Peyer's patch (tissue), 4 donors: ENCODE measurements around the gene PNMA5. TPM values are rescaled to one million over a fixed set of nuclear protein-coding genes. Genes with fewer than 3 reads are reported as not detected.
A peak's percentile ranks its signal among the peaks of the same experiment; 100 is the strongest.

Experiments
- DNase-seq, 3 donors: peaks; one replicate each; pipeline ENCODE4 v3.0.0-alpha.2; 2017 to 2019
- H3K27ac ChIP-seq, 4 donors: fragments of 200-600 bp; sonication (generic); one replicate each; pipeline ENCODE4 v1.5.1; 2016 to 2019
- H3K27me3 ChIP-seq, 2 donors: fragments of 200-600 bp; sonication (generic); one replicate each; pipeline ENCODE4 v1.5.1; 2019
- H3K36me3 ChIP-seq, 3 donors: fragments of 200-600 bp; sonication (generic); one replicate each; pipeline ENCODE4 v1.5.1; 2016 to 2019
- H3K4me1 ChIP-seq, 4 donors: fragments of 200-600 bp; sonication (generic); one replicate each; pipeline ENCODE4 v1.5.1; 2016 to 2019
- H3K4me3 ChIP-seq, 4 donors: fragments of 200-600 bp; sonication (generic); 1 replicate in 3 of 4; 2 replicates in 1 of 4; pipeline ENCODE4 v1.5.1; 2016 to 2019; ENCODE audit warnings: mild to moderate bottlenecking in 1 of 4
- H3K9me3 ChIP-seq, 4 donors: fragments of 200-600 bp; sonication (generic); one replicate each; pipeline ENCODE4 v1.5.1; 2016 to 2019; ENCODE audit warnings: mild to moderate bottlenecking in 1 of 4
- CTCF ChIP-seq, 6 experiments: fragments of 450-650 bp in 4 of 6; fragments of 200-600 bp in 2 of 6; sonication (generic) in 1 of 6; IDR thresholded peaks; one replicate each; pipeline ENCODE4 v1.5.1; 2017 to 2019; ENCODE audit warnings: antibody characterized with exemption in 6 of 6, mild to moderate bottlenecking in 3 of 6, moderate library complexity in 1 of 6
- POLR2A ChIP-seq, 2 donors: fragments of 450-650 bp; IDR thresholded peaks; one replicate each; pipeline ENCODE4 v1.5.1; 2017; ENCODE audit warnings: antibody characterized with exemption in 2 of 2, mild to moderate bottlenecking in 2 of 2, moderate library complexity in 2 of 2
- total RNA-seq, 4 donors: library from RNA; depleted of rRNA; stranded (reverse); fragments of >200 nt; gene quantifications; one replicate each; pipeline ENCODE4 v1.1.0, GENCODE V29; 2016

The PNMA5 gene
- total RNA-seq, 4 donors from 2014 or later, result not detected

- Histone ChIP-seq H3K27me3 (no peaks in the 10 kb centered on the region), H3K4me3 (no peak overlapping the region), H3K27ac (no peak overlapping the region), H3K9me3 (no peaks in the 10 kb centered on the region), H3K36me3 (no peaks in the 10 kb centered on the region), H3K4me1 (no peaks in the 10 kb centered on the region)
- peak in 1 of 3 donors; percentile 17 for DNase-seq
- TF ChIP-seq CTCF (IDR thresholded peaks at IDR 0.05), result no peak
- TF ChIP-seq POLR2A (IDR thresholded peaks at IDR 0.05), result no peak
Measured at GRCh38 chrX:152960115-152960514, 33.8 kb downstream of the PNMA5 start.

DNA sequence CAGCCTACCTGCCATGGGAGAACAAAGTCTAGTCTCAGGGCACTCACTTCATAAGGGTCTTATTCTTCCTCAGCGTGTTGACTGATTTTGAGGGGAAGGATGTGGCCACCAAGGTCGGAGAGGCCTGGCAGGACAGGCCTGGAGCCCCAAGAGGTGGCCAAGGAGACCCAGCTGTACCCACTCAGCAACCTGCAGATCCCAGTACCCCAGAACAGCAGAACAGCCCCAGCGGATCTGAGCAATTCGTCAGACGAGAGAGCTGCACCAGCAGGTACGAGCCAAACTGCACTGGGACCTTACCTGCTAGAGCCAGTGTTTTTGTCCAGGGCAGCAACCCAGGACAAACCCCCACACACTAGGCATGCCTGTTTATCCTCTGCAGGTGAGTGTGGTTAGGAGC, 34.3 kb downstream of the PNMA5 start:
- Histone ChIP-seq H3K27ac (no peak overlapping the region), H3K27me3 (no peaks in the 10 kb centered on the region), H3K4me1 (no peaks in the 10 kb centered on the region), H3K4me3 (no peak overlapping the region), H3K36me3 (no peaks in the 10 kb centered on the region), H3K9me3 (no peaks in the 10 kb centered on the region)
- TF ChIP-seq POLR2A (IDR thresholded peaks at IDR 0.05) (no peak), CTCF (IDR thresholded peaks at IDR 0.05) (no peak)
- peak in 1 of 3 donors; percentile 38 for DNase-seq

DNA sequence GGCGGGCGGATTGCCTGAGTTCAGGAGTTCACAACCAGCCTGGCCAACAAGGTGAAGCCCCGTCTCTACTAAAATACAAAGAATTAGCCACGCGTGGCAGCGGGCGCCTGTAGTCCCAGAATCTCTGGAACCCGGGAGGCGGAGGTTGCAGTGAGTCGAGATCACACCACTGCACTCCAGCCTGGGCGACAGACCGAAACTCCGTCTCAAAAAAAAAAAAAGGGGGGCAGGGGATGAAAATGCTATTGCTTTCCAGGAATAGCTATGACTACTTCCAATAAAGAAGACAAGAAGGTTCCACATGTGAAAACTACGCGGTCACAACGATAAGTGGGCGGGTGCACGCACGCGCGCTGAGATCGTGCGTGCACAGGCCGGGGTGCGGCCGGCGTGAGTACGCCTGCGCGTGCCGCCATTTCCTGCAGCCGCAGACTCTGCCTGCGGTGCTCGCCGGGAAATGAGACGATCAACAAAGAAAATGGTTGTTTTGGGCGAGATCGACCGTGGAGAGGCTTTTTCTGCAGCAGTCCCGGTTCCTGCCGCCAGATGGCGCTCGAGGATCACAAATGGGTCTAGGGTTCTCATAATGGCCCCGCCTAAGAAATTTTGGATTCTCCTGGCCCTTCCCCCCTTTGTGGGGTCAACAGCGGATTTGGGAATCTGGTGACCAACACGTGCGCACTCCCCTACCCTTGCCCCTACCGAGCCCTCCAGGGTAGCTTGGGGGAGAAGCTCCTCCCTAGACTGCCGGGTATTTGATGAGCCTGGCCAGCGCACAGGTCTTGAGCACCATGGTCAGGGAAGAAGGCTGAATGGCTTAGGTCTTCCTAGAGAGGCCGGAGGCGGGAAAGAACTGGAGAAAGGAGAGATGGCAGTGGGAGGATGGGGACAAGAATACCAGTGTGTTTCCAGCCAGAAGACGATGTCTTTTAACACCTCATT, 35.1 kb downstream of the PNMA5 start:
- H3K36me3 ChIP-seq, result no peaks in the 10 kb centered on the region
- H3K9me3 ChIP-seq, result no peaks in the 10 kb centered on the region
- TF ChIP-seq POLR2A (IDR thresholded peaks at IDR 0.05) (peak in 1 of 2 donors; percentile 15), CTCF (IDR thresholded peaks at IDR 0.05) (peak; percentile 73 to 92 (median 90))
- H3K27me3 ChIP-seq, result no peaks in the 10 kb centered on the region
- H3K27ac ChIP-seq, result peak overlapping the region; percentile 45 to 69 (median 66)
- peak; percentile 84 to 95 (median 87) for DNase-seq
- H3K4me3 ChIP-seq, result peak overlapping the region; percentile 18 to 34 (median 21)
- H3K4me1 ChIP-seq, result no peaks in the 10 kb centered on the region

DNA sequence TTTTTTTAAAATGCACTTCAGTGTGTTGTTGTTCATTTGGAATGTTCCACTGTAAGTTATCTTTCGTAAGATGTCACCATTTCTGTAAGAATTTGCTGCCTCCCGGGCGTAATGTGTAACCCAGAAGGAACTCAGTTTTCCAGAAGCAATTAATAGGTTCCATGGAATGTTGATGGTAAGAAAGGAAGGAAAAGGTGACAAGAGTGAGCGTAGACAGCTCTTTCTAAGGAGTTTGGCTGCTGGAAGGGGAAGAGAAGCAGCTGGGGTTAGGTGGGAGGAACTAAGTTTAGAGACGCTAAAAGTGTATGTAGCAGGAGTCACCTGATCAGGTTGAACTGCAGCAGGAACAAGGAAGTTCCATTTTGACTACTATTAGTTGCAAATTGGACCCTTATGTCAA, 35.9 kb downstream of the PNMA5 start:
- peak in 1 of 3 donors; percentile 9 for DNase-seq
- peak overlapping the region in 2 of 4 donors; percentile 20 to 22 for H3K4me3 ChIP-seq
- no peaks in the 10 kb centered on the region for H3K4me1 ChIP-seq
- H3K36me3 ChIP-seq, result no peaks in the 10 kb centered on the region
- TF ChIP-seq POLR2A (IDR thresholded peaks at IDR 0.05), result no peak
- no peak for TF ChIP-seq CTCF (IDR thresholded peaks at IDR 0.05)
- no peaks in the 10 kb centered on the region for H3K27me3 ChIP-seq
- peak overlapping the region; percentile 45 to 69 (median 66) for H3K27ac ChIP-seq
- H3K9me3 ChIP-seq, result no peaks in the 10 kb centered on the region

DNA sequence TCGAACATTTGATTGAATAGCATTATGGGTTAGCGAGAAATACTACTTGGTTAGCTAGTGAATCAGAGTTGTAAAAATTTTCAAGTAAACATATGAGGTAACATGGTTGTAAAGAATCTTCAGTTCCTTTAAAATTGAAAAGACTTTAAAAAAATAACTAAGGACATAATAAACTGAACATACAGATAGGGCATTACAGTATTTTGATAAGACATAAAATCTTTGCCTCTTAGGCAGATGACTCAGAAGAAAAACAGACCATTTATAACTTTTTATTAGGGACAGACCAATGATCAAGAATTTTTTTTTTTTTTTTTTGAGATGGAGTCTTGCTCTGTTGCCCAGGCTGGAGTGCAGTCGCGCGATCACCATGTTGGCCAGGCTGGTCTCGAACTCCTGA, 43.1 kb downstream of the PNMA5 start:
- no peak overlapping the region for H3K4me3 ChIP-seq
- H3K27ac ChIP-seq, result no peak overlapping the region
- H3K9me3 ChIP-seq, result no peaks in the 10 kb centered on the region
- TF ChIP-seq POLR2A (IDR thresholded peaks at IDR 0.05) (no peak), CTCF (IDR thresholded peaks at IDR 0.05) (no peak)
- no peaks in the 10 kb centered on the region for H3K4me1 ChIP-seq
- H3K27me3 ChIP-seq, result no peaks in the 10 kb centered on the region
- no peak for DNase-seq
- H3K36me3 ChIP-seq, result no peaks in the 10 kb centered on the region
